SH-SY5Y (cell line): ENCODE results near the gene MYEOV.

Experiments
- GATA2 ChIP-seq: IDR thresholded peaks from 2 replicates; pipeline ENCODE4 v1.6.1; 2011; ENCODE audit warnings: mild to moderate bottlenecking, low read depth, low read length
- GATA3 ChIP-seq: IDR thresholded peaks from 2 replicates; pipeline ENCODE4 v1.6.1; 2011; ENCODE audit warnings: low read depth, mild to moderate bottlenecking, low read length, moderate library complexity

DNA sequence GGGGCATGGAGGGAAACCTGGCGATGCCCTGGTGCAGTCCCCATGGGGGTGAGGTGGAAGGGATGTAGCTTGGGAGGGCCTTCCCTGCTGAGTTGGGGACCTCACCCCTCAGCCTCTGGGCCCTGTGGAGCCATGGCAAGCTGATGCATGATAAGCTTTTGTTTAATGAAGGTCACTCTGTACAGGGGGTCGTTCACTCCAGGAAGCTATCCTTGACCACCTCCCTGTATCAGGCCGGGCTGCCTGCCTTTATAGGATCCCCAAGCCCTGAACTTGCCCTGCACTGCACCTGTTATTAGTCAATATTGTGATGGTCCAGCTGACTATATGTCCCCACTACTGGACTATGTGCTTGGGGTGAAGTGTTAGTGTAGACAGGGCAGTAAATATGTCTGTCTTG is 49.7 kb upstream of the MYEOV start:
- TF ChIP-seq GATA2: no peak
- TF ChIP-seq GATA3: no peak
